Mucosa of rectum (tissue), 2 donors: ENCODE results near the gene NECAB2.

ENCODE experiments used
- H3K27ac ChIP-seq, 2 donors: one replicate each; pipeline ENCODE4 v1.7.0; 2013; ENCODE audit warnings: inconsistent platforms in 2 of 2, low read depth in 2 of 2, low read length in 2 of 2
- H3K27me3 ChIP-seq, 2 donors: one replicate each; pipeline ENCODE4 v1.7.0; 2013; ENCODE audit warnings: low read length in 2 of 2; ENCODE audit not compliant: control insufficient read depth in 2 of 2, insufficient read depth in 2 of 2
- H3K36me3 ChIP-seq, 2 donors: one replicate each; pipeline ENCODE4 v1.7.0; 2013; ENCODE audit warnings: low read length in 2 of 2; ENCODE audit not compliant: control insufficient read depth in 2 of 2, insufficient read depth in 2 of 2
- H3K4me1 ChIP-seq, 2 donors: one replicate each; pipeline ENCODE4 v1.7.0; 2013; ENCODE audit warnings: low read length in 2 of 2, mild to moderate bottlenecking in 1 of 2; ENCODE audit not compliant: control insufficient read depth in 2 of 2, insufficient read depth in 2 of 2
- H3K4me3 ChIP-seq, 2 donors: one replicate each; pipeline ENCODE4 v1.7.0; 2013; ENCODE audit warnings: low read length in 2 of 2
- H3K9ac ChIP-seq, 2 donors: one replicate each; pipeline ENCODE4 v1.7.0; 2013; ENCODE audit warnings: low read length in 2 of 2, low read depth in 1 of 2, mild to moderate bottlenecking in 1 of 2
- H3K9me3 ChIP-seq, 2 donors: one replicate each; pipeline ENCODE4 v1.7.0; 2013; ENCODE audit warnings: low read length in 2 of 2; ENCODE audit not compliant: control insufficient read depth in 2 of 2
- donor health status: healthy.
- donor health status: Normal muscosa, but diverticular disease.

The NECAB2 gene

GRCh38 chr16:84021488-84021887 is 53.4 kb downstream of the NECAB2 start:
- H3K4me1 ChIP-seq = no peaks in the 10 kb centered on the region
- H3K27ac ChIP-seq = no peak overlapping the region
- no peak overlapping the region for H3K9ac ChIP-seq
- no peak overlapping the region for H3K4me3 ChIP-seq
- H3K9me3 ChIP-seq = no peaks in the 10 kb centered on the region
- H3K36me3 ChIP-seq = no peaks in the 10 kb centered on the region
- H3K27me3 ChIP-seq = no peaks in the 10 kb centered on the region

GRCh38 chr16:84022644-84023043 is 54.6 kb downstream of the NECAB2 start:
- Histone ChIP-seq H3K4me3 (no peak overlapping the region), H3K27me3 (no peaks in the 10 kb centered on the region), H3K9me3 (no peaks in the 10 kb centered on the region), H3K4me1 (no peaks in the 10 kb centered on the region), H3K36me3 (no peaks in the 10 kb centered on the region), H3K27ac (no peak overlapping the region), H3K9ac (no peak overlapping the region)

GRCh38 chr16:84024854-84025253 is 56.8 kb downstream of the NECAB2 start:
- H3K4me3 ChIP-seq = no peak overlapping the region
- no peak overlapping the region for H3K27ac ChIP-seq

GRCh38 chr16:84026606-84027005 is 58.6 kb downstream of the NECAB2 start:
- Histone ChIP-seq H3K36me3 (no peaks in the 10 kb centered on the region), H3K4me1 (no peaks in the 10 kb centered on the region), H3K9ac (no peak overlapping the region), H3K9me3 (no peaks in the 10 kb centered on the region), H3K27me3 (peaks cover 0 to 4% of the 10 kb centered on the region in 2 donors), H3K4me3 (no peak overlapping the region), H3K27ac (no peak overlapping the region)

More at GRCh38 chr16:84024854-84025253, 56.8 kb downstream of the NECAB2 start:
- H3K36me3 ChIP-seq = no peaks in the 10 kb centered on the region
- no peaks in the 10 kb centered on the region for H3K9me3 ChIP-seq
- H3K4me1 ChIP-seq = no peaks in the 10 kb centered on the region
- H3K9ac ChIP-seq = no peak overlapping the region
- H3K27me3 ChIP-seq = peaks cover 0 to under 1% of the 10 kb centered on the region in 2 donors

- Histone ChIP-seq H3K9ac (no peak overlapping the region), H3K4me3 (no peak overlapping the region), H3K27me3 (peaks cover 0 to 4% of the 10 kb centered on the region in 2 donors), H3K27ac (no peak overlapping the region), H3K36me3 (no peaks in the 10 kb centered on the region), H3K9me3 (no peaks in the 10 kb centered on the region), H3K4me1 (no peaks in the 10 kb centered on the region)
Measured at GRCh38 chr16:84027625-84028024, 59.6 kb downstream of the NECAB2 start.

GRCh38 chr16:84029297-84030047 is 61.4 kb downstream of the NECAB2 start:
- Histone ChIP-seq H3K4me3 (no peak overlapping the region), H3K36me3 (no peaks in the 10 kb centered on the region), H3K4me1 (no peaks in the 10 kb centered on the region), H3K9ac (no peak overlapping the region), H3K9me3 (no peaks in the 10 kb centered on the region), H3K27me3 (peaks cover 0 to 4% of the 10 kb centered on the region in 2 donors), H3K27ac (no peak overlapping the region)

GRCh38 chr16:84031556-84031955 is 63.5 kb downstream of the NECAB2 start:
- H3K9ac ChIP-seq = no peak overlapping the region
- H3K27me3 ChIP-seq = peaks cover 0 to 4% of the 10 kb centered on the region in 2 donors
- H3K36me3 ChIP-seq = no peaks in the 10 kb centered on the region
- no peaks in the 10 kb centered on the region for H3K4me1 ChIP-seq
- H3K9me3 ChIP-seq = no peaks in the 10 kb centered on the region
- no peak overlapping the region for H3K27ac ChIP-seq
- H3K4me3 ChIP-seq = no peak overlapping the region

- H3K4me1 ChIP-seq = no peaks in the 10 kb centered on the region
- H3K27ac ChIP-seq = no peak overlapping the region
- no peaks in the 10 kb centered on the region for H3K36me3 ChIP-seq
- H3K4me3 ChIP-seq = no peak overlapping the region
- H3K27me3 ChIP-seq = peaks cover 0 to 4% of the 10 kb centered on the region in 2 donors
- no peak overlapping the region for H3K9ac ChIP-seq
- no peaks in the 10 kb centered on the region for H3K9me3 ChIP-seq
Measured at GRCh38 chr16:84032458-84033178, 64.6 kb downstream of the NECAB2 start.

GRCh38 chr16:84033251-84034195 is 65.5 kb downstream of the NECAB2 start:
- Histone ChIP-seq H3K9ac (no peak overlapping the region), H3K4me3 (no peak overlapping the region), H3K27me3 (peaks cover 0 to 4% of the 10 kb centered on the region in 2 donors), H3K9me3 (no peaks in the 10 kb centered on the region), H3K27ac (no peak overlapping the region), H3K4me1 (no peaks in the 10 kb centered on the region), H3K36me3 (no peaks in the 10 kb centered on the region)
